ENCODE measurements around the gene EVA1C.

DNA sequence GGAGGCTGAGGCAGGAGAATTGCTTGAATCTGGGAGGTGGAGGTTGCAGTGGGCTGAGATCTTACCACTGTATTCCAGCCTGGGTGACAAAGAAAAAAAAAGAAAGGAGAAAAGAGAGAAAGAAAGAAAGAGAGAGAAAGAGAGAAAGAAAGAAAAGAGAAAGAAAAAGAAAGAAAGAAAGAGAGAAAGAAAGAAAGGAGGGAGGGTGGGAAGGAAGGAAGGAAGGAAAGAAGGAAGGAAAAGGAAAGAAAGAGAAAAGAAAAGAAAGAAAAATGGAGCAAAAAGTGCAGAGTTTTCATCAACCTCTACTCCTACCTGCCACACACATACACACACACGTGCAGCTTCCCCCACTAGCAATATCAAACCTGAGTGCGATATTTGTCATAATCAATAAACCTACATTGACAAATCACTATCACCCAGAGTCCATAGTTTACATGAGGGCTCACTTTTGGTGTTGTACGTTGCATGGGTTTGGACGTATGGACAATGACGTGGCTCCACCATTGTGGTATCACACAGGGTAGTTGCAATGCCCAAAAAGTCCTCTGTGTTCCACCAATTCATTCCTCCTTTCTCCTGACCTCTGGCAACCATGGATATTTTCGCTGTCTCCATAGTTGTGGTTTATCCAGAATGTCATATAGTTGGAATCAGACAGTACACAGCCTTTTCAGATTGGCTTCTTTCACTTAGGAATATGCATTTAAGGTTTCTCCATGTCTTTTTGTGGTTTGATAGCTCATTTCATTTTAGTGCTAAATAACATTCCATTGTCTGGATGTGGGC is 36.5 kb downstream of the EVA1C start:
- no peak for TF ChIP-seq EZH2 (IDR thresholded peaks at IDR 0.05; ENCODE audit: low read length, unreplicated experiment)
- TF ChIP-seq, protein P1, sequence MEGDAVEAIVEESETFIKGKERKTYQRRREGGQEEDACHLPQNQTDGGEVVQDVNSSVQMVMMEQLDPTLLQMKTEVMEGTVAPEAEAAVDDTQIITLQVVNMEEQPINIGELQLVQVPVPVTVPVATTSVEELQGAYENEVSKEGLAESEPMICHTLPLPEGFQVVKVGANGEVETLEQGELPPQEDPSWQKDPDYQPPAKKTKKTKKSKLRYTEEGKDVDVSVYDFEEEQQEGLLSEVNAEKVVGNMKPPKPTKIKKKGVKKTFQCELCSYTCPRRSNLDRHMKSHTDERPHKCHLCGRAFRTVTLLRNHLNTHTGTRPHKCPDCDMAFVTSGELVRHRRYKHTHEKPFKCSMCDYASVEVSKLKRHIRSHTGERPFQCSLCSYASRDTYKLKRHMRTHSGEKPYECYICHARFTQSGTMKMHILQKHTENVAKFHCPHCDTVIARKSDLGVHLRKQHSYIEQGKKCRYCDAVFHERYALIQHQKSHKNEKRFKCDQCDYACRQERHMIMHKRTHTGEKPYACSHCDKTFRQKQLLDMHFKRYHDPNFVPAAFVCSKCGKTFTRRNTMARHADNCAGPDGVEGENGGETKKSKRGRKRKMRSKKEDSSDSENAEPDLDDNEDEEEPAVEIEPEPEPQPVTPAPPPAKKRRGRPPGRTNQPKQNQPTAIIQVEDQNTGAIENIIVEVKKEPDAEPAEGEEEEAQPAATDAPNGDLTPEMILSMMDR (conservative IDR thresholded peaks at IDR 0.05; ENCODE audit: low read depth, low read length): no peak
